ENCODE data around the gene IL1A. TPM values are rescaled to one million over a fixed set of nuclear protein-coding genes. Genes with fewer than 3 reads are reported as not detected.
A peak's percentile ranks its signal among the peaks of the same experiment; 100 is the strongest.

The IL1A gene
- total and polyA plus RNA-seq, 9 donors: 0.07 to 0.69 (median 0.12) TPM; not detected in 4

- no peak for DNase-seq
- no peak for TF ChIP-seq CTCF (IDR thresholded peaks at IDR 0.05)
- TF ChIP-seq EP300 (IDR thresholded peaks at IDR 0.05): no peak
- TF ChIP-seq POLR2A (IDR thresholded peaks at IDR 0.05): no peak
- Histone ChIP-seq H3K9me3 (no peaks in the 10 kb centered on the region), H3K36me3 (no peaks in the 10 kb centered on the region), H3K4me1 (ENCODE audit: insufficient read depth) (no peaks in the 10 kb centered on the region), H3K27ac (no peak overlapping the region), H3K27me3 (no peaks in the 10 kb centered on the region), H3K4me3 (no peak overlapping the region)
- intact Hi-C loops (cut with DNase I): no loop called here
- 77 to 79% (median 78%) methylated on average over 4 of the region's 4 CpGs for WGBS, 3 donors
These were observed 12.0 kb downstream of the IL1A start for GRCh38 chr2:112772322-112772721.

- no peak overlapping the region for H3K27ac ChIP-seq
- H3K36me3 ChIP-seq: no peaks in the 10 kb centered on the region
- WGBS, 3 donors: 48 to 61% (median 60%) methylated on average over 1 of the region's 1 CpG
- no peak overlapping the region for H3K4me3 ChIP-seq
- peaks cover 4% of the 10 kb centered on the region for H3K4me1 ChIP-seq (ENCODE audit: insufficient read depth)
- no peak for TF ChIP-seq CTCF (IDR thresholded peaks at IDR 0.05)
- TF ChIP-seq POLR2A (IDR thresholded peaks at IDR 0.05): no peak
- TF ChIP-seq EP300 (IDR thresholded peaks at IDR 0.05): no peak
- no peak for DNase-seq
- no peaks in the 10 kb centered on the region for H3K9me3 ChIP-seq
- no peaks in the 10 kb centered on the region for H3K27me3 ChIP-seq
- intact Hi-C loops (cut with DNase I): no loop called here
These were observed 15.9 kb downstream of the IL1A start for GRCh38 chr2:112768432-112768831.

GRCh38 chr2:112767693-112768330 lies 16.5 kb downstream of the IL1A start:
- Histone ChIP-seq H3K27ac (no peak overlapping the region), H3K36me3 (no peaks in the 10 kb centered on the region), H3K9me3 (no peaks in the 10 kb centered on the region), H3K27me3 (no peaks in the 10 kb centered on the region), H3K4me3 (no peak overlapping the region), H3K4me1 (ENCODE audit: insufficient read depth) (peaks cover 4% of the 10 kb centered on the region)
- no peak for DNase-seq
- TF ChIP-seq CTCF (IDR thresholded peaks at IDR 0.05) (no peak), EP300 (IDR thresholded peaks at IDR 0.05) (no peak), POLR2A (IDR thresholded peaks at IDR 0.05) (no peak)
- 66 to 84% (median 76%) methylated on average over 6 of the region's 6 CpGs for WGBS, 3 donors
- intact Hi-C loops (cut with DNase I): no loop called here

GRCh38 chr2:112765251-112765650 lies 19.0 kb downstream of the IL1A start:
- WGBS, 3 donors: 33 to 51% (median 47%) methylated on average over 4 of the region's 4 CpGs
- Histone ChIP-seq H3K9me3 (no peaks in the 10 kb centered on the region), H3K4me1 (ENCODE audit: insufficient read depth) (peaks cover 4% of the 10 kb centered on the region), H3K27ac (no peak overlapping the region), H3K4me3 (peak overlapping the region; percentile 64), H3K27me3 (no peaks in the 10 kb centered on the region), H3K36me3 (no peaks in the 10 kb centered on the region)
- intact Hi-C loops (cut with DNase I): no loop called here
- DNase-seq: no peak
- no peak for TF ChIP-seq EP300 (IDR thresholded peaks at IDR 0.05)
- no peak for TF ChIP-seq CTCF (IDR thresholded peaks at IDR 0.05)
- TF ChIP-seq POLR2A (IDR thresholded peaks at IDR 0.05): no peak
